ENCODE data around the gene PGBD5. TPM values are rescaled to one million over a fixed set of nuclear protein-coding genes. Genes with fewer than 3 reads are reported as not detected.

PGBD5 gene
- total and polyA plus RNA-seq, 3 donors from 2014 or later: 14.3 to 28.1 (median 16.0) TPM

- H3K4me1 ChIP-seq: no peaks in the 10 kb centered on the region
- DNase-seq: no peak
- H3K9me3 ChIP-seq: no peaks in the 10 kb centered on the region
- no peaks in the 10 kb centered on the region for H3K36me3 ChIP-seq (ENCODE audit: low read depth, missing control alignments)
- TF ChIP-seq POLR2A (IDR thresholded peaks at IDR 0.05): no peak
- 84 to 90% methylated on average over 7 of the region's 7 CpGs for WGBS, 2 donors
- no peak overlapping the region for H3K27ac ChIP-seq
- no peaks in the 10 kb centered on the region for H3K27me3 ChIP-seq
- intact Hi-C loops (cut with DNase I; ENCODE audit: low total_unique reads): no loop called here
- H3K4me3 ChIP-seq: no peak overlapping the region
These were observed 80.8 kb downstream of the PGBD5 start for GRCh38 chr1:230345139-230345885.

GRCh38 chr1:230342699-230343098 is 83.4 kb downstream of the PGBD5 start:
- H3K36me3 ChIP-seq (ENCODE audit: low read depth, missing control alignments): no peaks in the 10 kb centered on the region
- H3K4me1 ChIP-seq: no peaks in the 10 kb centered on the region
- WGBS, 2 donors: 77 to 85% methylated on average over 2 of the region's 2 CpGs
- no peak overlapping the region for H3K27ac ChIP-seq
- no peak for DNase-seq
- TF ChIP-seq POLR2A (IDR thresholded peaks at IDR 0.05): no peak
- TF ChIP-seq CTCF (IDR thresholded peaks at IDR 0.05): no peak
- H3K9me3 ChIP-seq: no peaks in the 10 kb centered on the region
- H3K4me3 ChIP-seq: no peak overlapping the region
- no peaks in the 10 kb centered on the region for H3K27me3 ChIP-seq
- intact Hi-C loops (cut with DNase I; ENCODE audit: low total_unique reads): no loop called here

- intact Hi-C loops (cut with DNase I; ENCODE audit: low total_unique reads): no loop called here
- no peak overlapping the region for H3K4me3 ChIP-seq
- no peak overlapping the region for H3K27ac ChIP-seq
- H3K4me1 ChIP-seq: no peaks in the 10 kb centered on the region
- 66 to 68% methylated on average over 3 of the region's 3 CpGs for WGBS, 2 donors
- DNase-seq: no peak
- no peaks in the 10 kb centered on the region for H3K36me3 ChIP-seq (ENCODE audit: low read depth, missing control alignments)
- no peaks in the 10 kb centered on the region for H3K9me3 ChIP-seq
- TF ChIP-seq POLR2A (IDR thresholded peaks at IDR 0.05): no peak
- H3K27me3 ChIP-seq: no peaks in the 10 kb centered on the region
These were observed 84.1 kb downstream of the PGBD5 start for GRCh38 chr1:230342019-230342418.

GRCh38 chr1:230341162-230341546 is 85.0 kb downstream of the PGBD5 start:
- Histone ChIP-seq H3K4me3 (no peak overlapping the region), H3K27me3 (no peaks in the 10 kb centered on the region), H3K4me1 (no peaks in the 10 kb centered on the region), H3K36me3 (ENCODE audit: low read depth, missing control alignments) (no peaks in the 10 kb centered on the region), H3K27ac (no peak overlapping the region), H3K9me3 (no peaks in the 10 kb centered on the region)
- intact Hi-C loops (cut with DNase I; ENCODE audit: low total_unique reads): no loop called here
- WGBS, 2 donors: 49 to 60% methylated on average over 3 of the region's 3 CpGs
- no peak for DNase-seq
- no peak for TF ChIP-seq POLR2A (IDR thresholded peaks at IDR 0.05)
- no peak for TF ChIP-seq CTCF (IDR thresholded peaks at IDR 0.05)

GRCh38 chr1:230340526-230341161 is 85.5 kb downstream of the PGBD5 start:
- no peaks in the 10 kb centered on the region for H3K36me3 ChIP-seq (ENCODE audit: low read depth, missing control alignments)
- peak; percentile 65 for DNase-seq
- H3K4me3 ChIP-seq: no peak overlapping the region
- no peak overlapping the region for H3K27ac ChIP-seq
- WGBS, 2 donors: 75 to 84% methylated on average over 7 of the region's 7 CpGs
- H3K4me1 ChIP-seq: no peaks in the 10 kb centered on the region
- no peaks in the 10 kb centered on the region for H3K9me3 ChIP-seq
- intact Hi-C loops (cut with DNase I; ENCODE audit: low total_unique reads): no loop called here
- H3K27me3 ChIP-seq: no peaks in the 10 kb centered on the region
- TF ChIP-seq POLR2A (IDR thresholded peaks at IDR 0.05) (no peak), CTCF (IDR thresholded peaks at IDR 0.05) (no peak)
